ENCODE results near the gene NSF.
A peak's percentile ranks its signal among the peaks of the same experiment; 100 is the strongest.
"Not testable (repeated sequence)": the region's sequence is repeated elsewhere in the genome, so short reads cannot be mapped to it uniquely, and the experiment has no call there.

NSF gene

GRCh38 chr17:46590157-46591146 is at the start of gene NSF:
TSS of gene NSF (plus strand) at chr17:46590669. CDS start at chr17:46590776, 107 bp downstream.
- DNase-seq (ENCODE audit: low read depth in 3 of 3): not testable (repeated sequence)

GRCh38 chr17:46548607-46549006 is 41.9 kb upstream of the NSF start:
- DNase-seq (ENCODE audit: low read depth in 3 of 3): not testable (repeated sequence)

- not testable (repeated sequence) for DNase-seq (ENCODE audit: low read depth in 3 of 3)
These were observed 31.3 kb upstream of the NSF start for GRCh38 chr17:46559155-46559554.

GRCh38 chr17:46560048-46560447 is 30.4 kb upstream of the NSF start:
- not testable (repeated sequence) for DNase-seq (ENCODE audit: low read depth in 3 of 3)

- not testable (repeated sequence) for DNase-seq (ENCODE audit: low read depth in 3 of 3)
These were observed 24.2 kb upstream of the NSF start for GRCh38 chr17:46566284-46566683.

GRCh38 chr17:46566980-46567379 is 23.5 kb upstream of the NSF start:
- DNase-seq (ENCODE audit: low read depth in 3 of 3): not testable (repeated sequence)

- DNase-seq (ENCODE audit: low read depth in 3 of 3): not testable (repeated sequence)
These were observed 18.7 kb upstream of the NSF start for GRCh38 chr17:46571796-46572195.

GRCh38 chr17:46579083-46580075 is 11.1 kb upstream of the NSF start, which contains the start of gene ARL17A:
TSS of gene ARL17A (minus strand) at chr17:46579691. CDS start at chr17:46576322, 3,369 bp downstream.
- peak; percentile 27 to 77 (median 43) for DNase-seq (ENCODE audit: low read depth in 3 of 3)

GRCh38 chr17:46580082-46580481 is 10.4 kb upstream of the NSF start:
- not testable (repeated sequence) for DNase-seq (ENCODE audit: low read depth in 3 of 3)

GRCh38 chr17:46585444-46585843 is 5.0 kb upstream of the NSF start:
- not testable (repeated sequence) for DNase-seq (ENCODE audit: low read depth in 3 of 3)

- not testable (repeated sequence) for DNase-seq (ENCODE audit: low read depth in 3 of 3)
These were observed 863 bp downstream of the NSF start for GRCh38 chr17:46591332-46591731.

- not testable (repeated sequence) for DNase-seq (ENCODE audit: low read depth in 3 of 3)
These were observed 8.0 kb downstream of the NSF start for GRCh38 chr17:46598344-46598931.

- DNase-seq (ENCODE audit: low read depth in 3 of 3): not testable (repeated sequence)
These were observed 10.3 kb downstream of the NSF start for GRCh38 chr17:46600767-46601166.

GRCh38 chr17:46603125-46603524 is 12.7 kb downstream of the NSF start:
- DNase-seq (ENCODE audit: low read depth in 3 of 3): not testable (repeated sequence)

- not testable (repeated sequence) for DNase-seq (ENCODE audit: low read depth in 3 of 3)
These were observed 20.8 kb downstream of the NSF start for GRCh38 chr17:46611304-46611703.

- not testable (repeated sequence) for DNase-seq (ENCODE audit: low read depth in 3 of 3)
These were observed 23.4 kb downstream of the NSF start for GRCh38 chr17:46613876-46614275.

GRCh38 chr17:46617121-46617520 is 26.7 kb downstream of the NSF start:
- not testable (repeated sequence) for DNase-seq (ENCODE audit: low read depth in 3 of 3)

- DNase-seq (ENCODE audit: low read depth in 3 of 3): not testable (repeated sequence)
These were observed 28.5 kb downstream of the NSF start for GRCh38 chr17:46618975-46619374.

- not testable (repeated sequence) for DNase-seq (ENCODE audit: low read depth in 3 of 3)
These were observed 33.3 kb downstream of the NSF start for GRCh38 chr17:46623790-46624189.

GRCh38 chr17:46624726-46625125 is 34.3 kb downstream of the NSF start:
- not testable (repeated sequence) for DNase-seq (ENCODE audit: low read depth in 3 of 3)

- not testable (repeated sequence) for DNase-seq (ENCODE audit: low read depth in 3 of 3)
These were observed 37.0 kb downstream of the NSF start for GRCh38 chr17:46627452-46627851.
